Spleen (tissue), 11 donors: Measurements from ENCODE around the gene CSHL1. TPM values are rescaled to one million over a fixed set of nuclear protein-coding genes. Genes with fewer than 3 reads are reported as not detected.

Experiments
- DNase-seq: peaks from one replicate; pipeline ENCODE4 v3.0.0-alpha.2; 2020
- H3K27ac ChIP-seq, 8 donors: fragments of 200-600 bp; sonication (generic) in 7 of 8; 1 replicate in 4 of 8; 2 replicates in 4 of 8; pipeline versions ENCODE4 v1.5.0 to v1.8.0; 2016 to 2021; ENCODE audit warnings: inconsistent platforms in 4 of 8, mild to moderate bottlenecking in 4 of 8, moderate library complexity in 1 of 8
- H3K27me3 ChIP-seq, 7 donors: fragments of 200-600 bp; sonication (generic) in 6 of 7; replicated peaks in 1 of 7; 1 replicate in 4 of 7; 2 replicates in 3 of 7; pipeline versions ENCODE4 v1.5.0 to v1.8.0; 2016 to 2021; ENCODE audit warnings: inconsistent platforms in 3 of 7, mild to moderate bottlenecking in 1 of 7
- H3K36me3 ChIP-seq, 6 donors: fragments of 200-600 bp; sonication (generic) in 5 of 6; 1 replicate in 4 of 6; 2 replicates in 2 of 6; pipeline versions ENCODE4 v1.5.0 to v1.8.0; 2016 to 2021; ENCODE audit warnings: inconsistent platforms in 2 of 6
- H3K4me1 ChIP-seq, 6 donors: fragments of 200-600 bp; sonication (generic) in 5 of 6; 1 replicate in 3 of 6; 2 replicates in 3 of 6; pipeline versions ENCODE4 v1.5.0 to v1.8.0; 2016 to 2021; ENCODE audit warnings: inconsistent platforms in 3 of 6
- H3K4me3 ChIP-seq, 8 donors: fragments of 200-600 bp; sonication (generic) in 7 of 8; 1 replicate in 4 of 8; 2 replicates in 4 of 8; pipeline versions ENCODE4 v1.5.0 to v1.8.0; 2016 to 2021; ENCODE audit warnings: inconsistent platforms in 4 of 8, mild to moderate bottlenecking in 4 of 8, moderate library complexity in 2 of 8
- H3K9me3 ChIP-seq, 8 donors: fragments of 200-600 bp; sonication (generic) in 7 of 8; 1 replicate in 4 of 8; 2 replicates in 4 of 8; pipeline versions ENCODE4 v1.5.0 to v1.8.0; 2016 to 2021; ENCODE audit warnings: inconsistent platforms in 4 of 8
- POLR2A ChIP-seq, 3 donors: fragments of 450-650 bp; IDR thresholded peaks; one replicate each; pipeline ENCODE4 v1.5.1; 2017; ENCODE audit warnings: antibody characterized with exemption in 3 of 3, mild to moderate bottlenecking in 1 of 3
- POLR2AphosphoS5 ChIP-seq, 3 donors: sonication (generic); formaldehyde crosslinking; IDR thresholded peaks; one replicate each; pipeline ENCODE4 v1.5.1; 2017; ENCODE audit warnings: antibody characterized with exemption in 3 of 3
- WGBS, 5 donors: extraction: QIAGEN DNeasy Blood & Tissue Kit in 3 of 5; methylation state at CpG; one replicate each; pipeline versions ENCODE4 v1.1.5 to v1.1.7; 2013 to 2018; 5-methylcytosine and 5-hydroxymethylcytosine counted together
- intact Hi-C: fragments of 100-400 bp; cut with DNase I; formaldehyde crosslinking; loops from one replicate; pipeline ENCODE4 v1.15.0; 2023; ENCODE audit warnings: low total_unique reads
- polyA plus RNA-seq, 3 donors: library from polyadenylated mRNA; stranded (reverse); fragments of 200-250 nt; gene quantifications; one replicate each; pipeline ENCODE4 v1.2.1, GENCODE V29; 2013
- total RNA-seq, 7 donors: library from RNA; depleted of rRNA in 3 of 7; stranded (reverse); fragments of >200 nt in 3 of 7; fragmentation: NEBNext Ultra II Directional in 4 of 7; extraction: Animal tissue kit (Norgen Biotek cat#: 25700) in 4 of 7; gene quantifications; one replicate each; pipeline versions ENCODE4 v1.1.0 to v1.2.1, GENCODE V29; 2016 to 2021
- TF ChIP-seq, protein P1 (sequence below), 11 experiments: fragments of 200-600 bp in 7 of 11; fragments of 450-650 bp in 4 of 11; sonication (generic) in 4 of 11; IDR thresholded peaks in 8 of 11; conservative IDR thresholded peaks in 3 of 11; 1 replicate in 7 of 11; 2 replicates in 4 of 11; pipeline versions ENCODE4 v1.4.0 to v1.8.0; 2016 to 2021; ENCODE audit warnings: antibody characterized with exemption in 11 of 11, inconsistent platforms in 4 of 11, mild to moderate bottlenecking in 1 of 11
- donor health status: healthy with polysubstance abuse.
- donor health status: DM: no; HTN: no; CAD: no; lungs with moderate emphysema.
- donor health status: DM: no; HTN: no; CAD: no.
- donor health status: Bipolar disorder and iron deficiency.
- donor health status: healthy.
- donor health status: DM: no; HTN: no; CAD: no.
- donor health status: DM: yes; HTN: yes; CAD: no.

Gene CSHL1
- total and polyA plus RNA-seq, 10 donors, result 0.06 TPM; not detected in 9

DNA sequence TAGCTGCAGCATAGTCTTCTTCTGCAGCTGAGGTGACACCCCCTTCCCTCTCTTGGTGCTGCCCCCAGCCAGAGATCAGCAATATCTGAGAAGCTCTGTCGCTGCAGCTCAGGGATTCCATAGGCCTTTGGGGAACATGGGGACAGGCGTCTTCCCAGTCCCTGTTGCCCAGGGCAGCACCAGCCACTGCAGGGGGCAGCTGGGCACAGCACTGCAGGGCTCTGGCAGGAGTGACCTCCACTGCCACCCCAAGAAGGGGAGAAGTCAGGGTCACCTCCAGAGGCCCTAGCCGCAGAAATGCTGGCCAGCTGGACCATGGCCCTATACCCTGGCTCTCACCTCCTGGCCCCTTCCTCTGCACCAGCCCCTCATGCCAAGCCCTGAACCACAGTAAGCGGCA, 44.7 kb upstream of the CSHL1 start:
- peaks cover 8 to 51% (median 25%) of the 10 kb centered on the region in 6 donors for H3K4me1 ChIP-seq
- DNase-seq, result peak; percentile 59
- 85 to 94% (median 88%) methylated on average over 4 of the region's 4 CpGs for WGBS, 5 donors
- H3K9me3 ChIP-seq, result no peaks in the 10 kb centered on the region
- peak overlapping the region in 2 of 8 donors; percentile 11 to 81 for H3K27ac ChIP-seq
- H3K27me3 ChIP-seq, result no peaks in the 10 kb centered on the region
- TF ChIP-seq POLR2A (IDR thresholded peaks at IDR 0.05) (no peak), POLR2AphosphoS5 (IDR thresholded peaks at IDR 0.05) (no peak)
- TF ChIP-seq, protein P1, sequence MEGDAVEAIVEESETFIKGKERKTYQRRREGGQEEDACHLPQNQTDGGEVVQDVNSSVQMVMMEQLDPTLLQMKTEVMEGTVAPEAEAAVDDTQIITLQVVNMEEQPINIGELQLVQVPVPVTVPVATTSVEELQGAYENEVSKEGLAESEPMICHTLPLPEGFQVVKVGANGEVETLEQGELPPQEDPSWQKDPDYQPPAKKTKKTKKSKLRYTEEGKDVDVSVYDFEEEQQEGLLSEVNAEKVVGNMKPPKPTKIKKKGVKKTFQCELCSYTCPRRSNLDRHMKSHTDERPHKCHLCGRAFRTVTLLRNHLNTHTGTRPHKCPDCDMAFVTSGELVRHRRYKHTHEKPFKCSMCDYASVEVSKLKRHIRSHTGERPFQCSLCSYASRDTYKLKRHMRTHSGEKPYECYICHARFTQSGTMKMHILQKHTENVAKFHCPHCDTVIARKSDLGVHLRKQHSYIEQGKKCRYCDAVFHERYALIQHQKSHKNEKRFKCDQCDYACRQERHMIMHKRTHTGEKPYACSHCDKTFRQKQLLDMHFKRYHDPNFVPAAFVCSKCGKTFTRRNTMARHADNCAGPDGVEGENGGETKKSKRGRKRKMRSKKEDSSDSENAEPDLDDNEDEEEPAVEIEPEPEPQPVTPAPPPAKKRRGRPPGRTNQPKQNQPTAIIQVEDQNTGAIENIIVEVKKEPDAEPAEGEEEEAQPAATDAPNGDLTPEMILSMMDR (IDR thresholded peaks at IDR 0.05 in 8 of 11, conservative IDR thresholded peaks at IDR 0.05 in 3 of 11), result no peak
- H3K36me3 ChIP-seq, result no peaks in the 10 kb centered on the region
- intact Hi-C loops, result no loop called here
- H3K4me3 ChIP-seq, result no peak overlapping the region

DNA sequence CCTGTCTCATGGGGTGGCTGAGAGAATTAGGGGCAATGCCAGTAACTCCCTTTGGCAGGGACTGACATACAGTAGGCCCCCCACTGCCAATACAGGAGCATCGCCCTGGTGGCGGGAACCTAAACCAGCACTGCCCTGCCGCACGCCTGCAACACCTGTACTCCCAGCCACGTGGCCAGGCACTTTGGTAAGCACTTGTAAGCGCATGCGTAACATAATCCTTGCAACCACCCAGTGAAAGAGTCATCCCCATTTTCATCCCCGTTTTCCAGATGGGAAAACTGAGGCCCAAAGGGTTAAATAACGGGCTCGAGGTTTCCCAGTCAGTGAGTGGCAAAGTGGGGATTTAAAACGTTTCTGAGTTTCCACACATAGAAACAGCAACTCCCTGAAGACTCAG, 44.2 kb upstream of the CSHL1 start:
- 80 to 89% (median 85%) methylated on average over 7 to 11 of the region's 11 CpGs for WGBS, 5 donors
- peak overlapping the region in 3 of 8 donors; percentile 52 to 81 (median 68) for H3K27ac ChIP-seq
- H3K4me1 ChIP-seq, result peaks cover 8 to 51% (median 28%) of the 10 kb centered on the region in 6 donors
- TF ChIP-seq, protein P1 (IDR thresholded peaks at IDR 0.05 in 8 of 11, conservative IDR thresholded peaks at IDR 0.05 in 3 of 11), result no peak
- no peak for TF ChIP-seq POLR2A (IDR thresholded peaks at IDR 0.05)
- TF ChIP-seq POLR2AphosphoS5 (IDR thresholded peaks at IDR 0.05), result no peak
- no peaks in the 10 kb centered on the region for H3K27me3 ChIP-seq
- intact Hi-C loops, result no loop called here
- no peaks in the 10 kb centered on the region for H3K9me3 ChIP-seq
- no peaks in the 10 kb centered on the region for H3K36me3 ChIP-seq
- DNase-seq, result peak; percentile 73
- H3K4me3 ChIP-seq, result no peak overlapping the region

DNA sequence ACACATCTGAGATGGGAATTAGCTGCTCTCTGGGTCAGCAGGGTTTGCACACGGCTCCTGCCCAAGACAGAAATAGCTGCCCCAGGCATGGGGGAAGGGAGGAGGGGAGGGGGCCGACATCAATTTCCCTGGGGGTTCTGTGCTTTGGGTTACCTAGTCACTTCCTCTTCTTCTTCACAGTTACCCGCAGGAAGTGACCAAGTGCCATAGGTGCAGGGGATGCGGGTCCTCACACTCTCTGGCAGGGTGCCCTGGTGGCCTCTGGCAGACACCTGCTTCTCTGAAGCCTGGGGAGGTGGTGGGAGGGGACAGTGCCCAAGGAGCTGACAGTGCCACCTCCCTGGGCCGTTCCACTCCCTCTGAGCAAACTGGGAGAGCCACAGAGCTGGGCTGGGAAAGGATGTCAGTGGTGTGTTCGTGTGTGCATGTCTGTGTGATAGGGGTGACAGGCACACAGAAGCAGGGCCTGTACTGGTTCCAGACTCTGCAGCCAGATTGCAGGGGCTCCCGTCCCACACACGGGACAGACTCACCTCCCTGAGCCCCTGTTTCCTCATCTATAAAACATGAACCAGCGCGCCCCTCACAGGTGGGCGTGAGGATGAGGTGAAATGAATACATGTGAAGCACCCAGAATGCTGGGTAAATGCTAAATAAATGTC, 43.5 kb upstream of the CSHL1 start:
- no peak overlapping the region for H3K4me3 ChIP-seq
- TF ChIP-seq, protein P1 (IDR thresholded peaks at IDR 0.05 in 8 of 11, conservative IDR thresholded peaks at IDR 0.05 in 3 of 11), result no peak
- peak; percentile 38 to 62 (median 42) for TF ChIP-seq POLR2AphosphoS5 (IDR thresholded peaks at IDR 0.05)
- H3K27ac ChIP-seq, result peak overlapping the region in 7 of 8 donors; percentile 9 to 81 (median 62)
- DNase-seq, result peak; percentile 90
- intact Hi-C loops, result no loop called here
- H3K4me1 ChIP-seq, result peaks cover 8 to 55% (median 27%) of the 10 kb centered on the region in 6 donors
- H3K27me3 ChIP-seq, result no peaks in the 10 kb centered on the region
- H3K9me3 ChIP-seq, result no peaks in the 10 kb centered on the region
- WGBS, 5 donors, result 30 to 48% (median 37%) methylated on average over 9 to 11 of the region's 11 CpGs
- H3K36me3 ChIP-seq, result no peaks in the 10 kb centered on the region

DNA sequence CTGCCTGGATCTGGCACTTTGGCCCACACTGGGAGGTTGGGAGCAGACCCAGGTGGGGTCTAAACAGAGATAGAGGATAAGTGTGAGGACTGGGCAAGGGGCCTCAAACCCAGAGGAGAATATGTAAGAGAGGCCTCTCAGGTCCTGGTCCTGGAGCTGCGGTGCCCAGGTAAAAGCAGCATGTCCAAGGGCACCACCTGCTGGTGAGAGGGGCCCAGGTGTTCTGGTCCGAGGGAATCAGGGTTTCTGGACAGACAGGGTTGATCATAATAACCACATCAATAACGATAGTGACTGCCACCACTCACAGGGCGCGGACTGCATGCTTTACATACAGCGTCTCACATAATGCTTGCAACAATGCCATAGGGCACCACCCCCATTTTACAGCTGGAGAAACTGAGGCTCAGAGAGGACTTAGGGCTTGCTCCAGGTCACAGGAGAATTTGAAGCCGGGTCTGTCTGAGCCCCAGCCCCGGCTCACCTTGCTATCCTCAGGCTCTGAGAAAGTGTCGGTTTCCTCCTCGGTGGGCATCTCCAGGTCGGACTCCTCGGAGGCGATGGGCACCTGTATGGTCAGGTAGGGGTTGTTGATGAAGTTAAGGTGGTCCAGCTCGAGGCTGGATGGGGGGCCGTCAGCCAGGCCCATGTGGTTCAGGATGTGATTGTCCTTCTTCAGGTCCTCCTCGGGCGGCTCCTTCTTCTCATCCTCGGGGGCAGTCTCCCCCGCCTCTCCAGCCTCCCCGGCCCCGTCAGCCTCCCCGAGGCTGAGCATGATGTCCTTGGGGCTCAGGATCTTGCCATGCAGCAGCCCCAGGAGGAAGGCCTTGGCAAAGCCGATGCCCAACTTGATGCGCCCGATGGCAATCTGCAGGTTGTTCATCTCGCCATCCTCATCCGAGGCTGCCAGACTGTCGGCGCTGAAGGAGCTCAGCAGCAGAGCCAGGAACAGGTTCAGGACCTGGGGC, 40.2 kb upstream of the CSHL1 start:
- intact Hi-C loops, result no loop called here
- no peak for TF ChIP-seq POLR2AphosphoS5 (IDR thresholded peaks at IDR 0.05)
- TF ChIP-seq, protein P1 (IDR thresholded peaks at IDR 0.05 in 8 of 11, conservative IDR thresholded peaks at IDR 0.05 in 3 of 11), result peak in 10 of 11 experiments; percentile 35 to 69 (median 58)
- H3K36me3 ChIP-seq, result no peaks in the 10 kb centered on the region

More for the DNA sequence above, 40.2 kb upstream of the CSHL1 start:
- H3K27ac ChIP-seq, result no peak overlapping the region
- no peaks in the 10 kb centered on the region for H3K27me3 ChIP-seq
- 89 to 96% (median 91%) methylated on average over 27 to 29 of the region's 29 CpGs for WGBS, 5 donors
- H3K4me1 ChIP-seq, result peaks cover 9 to 85% (median 42%) of the 10 kb centered on the region in 6 donors
- no peak overlapping the region for H3K4me3 ChIP-seq
- peak; percentile 87 for DNase-seq
- H3K9me3 ChIP-seq, result no peaks in the 10 kb centered on the region
